BJ (cell line): ENCODE results near the gene BAD. TPM values are rescaled to one million over a fixed set of nuclear protein-coding genes. Genes with fewer than 3 reads are reported as not detected.

Experiments used
- CTCF ChIA-PET: fragments of 350-600 bp; formaldehyde crosslinking; extraction: SDS; loops from one replicate; lab custom pipeline; 2021; ENCODE audit warnings: antibody characterized with exemption, inconsistent platforms; lab: Yijun Ruan, JAX
- POLR2A ChIA-PET: fragments of 300-600 bp; sonication (Branson Sonifier 250); formaldehyde crosslinking; extraction: SDS; loops from one replicate; lab custom pipeline; 2021; ENCODE audit warnings: antibody characterized with exemption; lab: Charles Lee
- DNase-seq: peaks from one replicate; pipeline ENCODE4 v3.0.0-alpha.2; 2011; ENCODE audit warnings: low read depth
- H3K27me3 ChIP-seq: 2 replicates; pipeline ENCODE4 v1.6.0; 2011; ENCODE audit warnings: low read length; ENCODE audit not compliant: control insufficient read depth, insufficient read depth
- H3K36me3 ChIP-seq: 2 replicates; pipeline ENCODE4 v1.5.1; 2011; ENCODE audit warnings: low read length; ENCODE audit not compliant: control insufficient read depth, insufficient read depth
- H3K4me3 ChIP-seq: 2 replicates; pipeline ENCODE4 v1.5.1; 2011; ENCODE audit warnings: low read depth, mild to moderate bottlenecking, control low read depth, low read length
- polyA plus RNA-seq: library from polyadenylated mRNA; depleted of rRNA; stranded (reverse); fragments of >200 nt; gene quantifications from 2 replicates; pipeline ENCODE4 v1.2.3, GENCODE V29; 2011
- TF ChIP-seq, protein P1 (sequence below): IDR thresholded peaks from 2 replicates; pipeline ENCODE4 v1.5.1; 2011; ENCODE audit warnings: low read depth, mild to moderate bottlenecking, control low read depth, inconsistent platforms, low read length, moderate library complexity; ENCODE audit not compliant: insufficient read depth

Gene BAD
- polyA plus RNA-seq, 1 experiment: 85.3 TPM

DNA sequence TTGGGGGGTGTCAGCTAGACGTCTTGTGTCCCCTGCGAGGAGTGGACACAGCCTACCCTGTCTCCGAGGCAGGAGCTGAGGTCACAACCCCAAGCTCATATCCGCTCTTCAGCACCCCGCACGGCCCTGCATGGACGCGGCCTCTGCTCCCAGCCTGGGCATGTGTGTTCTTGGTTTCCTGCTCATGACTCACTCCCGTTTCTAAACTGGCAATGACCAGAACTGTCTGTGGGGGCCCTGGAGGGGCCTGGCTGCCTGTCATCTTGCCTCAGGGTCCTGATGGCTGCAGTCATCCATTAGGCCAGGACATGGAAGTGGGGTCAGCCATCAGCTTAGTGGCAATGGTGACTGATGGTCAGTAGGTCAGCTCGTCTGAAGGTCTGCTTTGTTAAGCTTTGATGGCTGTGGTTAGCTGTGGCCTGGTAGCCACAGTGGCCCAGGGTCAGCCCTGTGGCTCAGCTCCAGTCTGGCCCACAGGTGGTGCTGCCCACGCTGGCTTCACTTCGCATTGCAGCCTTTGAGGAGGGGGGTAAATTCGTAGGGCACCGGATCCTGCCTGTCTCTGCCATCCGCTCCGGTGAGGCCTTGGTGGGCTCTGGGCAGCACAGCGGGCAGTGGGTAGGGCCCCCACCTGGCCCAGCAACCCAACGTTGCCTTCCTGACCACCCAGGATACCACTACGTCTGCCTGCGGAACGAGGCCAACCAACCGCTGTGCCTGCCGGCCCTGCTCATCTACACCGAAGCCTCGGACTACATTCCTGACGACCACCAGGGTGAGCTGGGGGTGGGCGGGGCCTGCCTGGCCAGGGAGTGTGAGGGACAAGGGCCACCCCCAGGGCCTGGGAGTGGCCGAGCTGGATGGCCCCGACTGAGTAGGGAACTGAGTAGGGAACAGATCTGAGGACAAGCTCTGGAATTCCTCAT lies 21.2 kb downstream of the BAD start:
- Histone ChIP-seq H3K27me3 (no peaks in the 10 kb centered on the region), H3K36me3 (peaks cover 51% of the 10 kb centered on the region), H3K4me3 (no peak overlapping the region)
- ChIA-PET POLR2A (interaction anchor here (0.5 kb wide), 1 partner anchor 494 kb away, joined by 4 read pairs; no protein-coding TSS in a partner anchor), CTCF (interaction anchor here (1.0 to 6.5 kb wide), 7 partner anchors 9 to 41 kb away, joined by 3 to 56 read pairs (median 5); partner anchors contain the start of genes CATSPERZ, ESRRA, PLCB3 and PPP1R14B)
- DNase-seq: no peak
- TF ChIP-seq, protein P1, sequence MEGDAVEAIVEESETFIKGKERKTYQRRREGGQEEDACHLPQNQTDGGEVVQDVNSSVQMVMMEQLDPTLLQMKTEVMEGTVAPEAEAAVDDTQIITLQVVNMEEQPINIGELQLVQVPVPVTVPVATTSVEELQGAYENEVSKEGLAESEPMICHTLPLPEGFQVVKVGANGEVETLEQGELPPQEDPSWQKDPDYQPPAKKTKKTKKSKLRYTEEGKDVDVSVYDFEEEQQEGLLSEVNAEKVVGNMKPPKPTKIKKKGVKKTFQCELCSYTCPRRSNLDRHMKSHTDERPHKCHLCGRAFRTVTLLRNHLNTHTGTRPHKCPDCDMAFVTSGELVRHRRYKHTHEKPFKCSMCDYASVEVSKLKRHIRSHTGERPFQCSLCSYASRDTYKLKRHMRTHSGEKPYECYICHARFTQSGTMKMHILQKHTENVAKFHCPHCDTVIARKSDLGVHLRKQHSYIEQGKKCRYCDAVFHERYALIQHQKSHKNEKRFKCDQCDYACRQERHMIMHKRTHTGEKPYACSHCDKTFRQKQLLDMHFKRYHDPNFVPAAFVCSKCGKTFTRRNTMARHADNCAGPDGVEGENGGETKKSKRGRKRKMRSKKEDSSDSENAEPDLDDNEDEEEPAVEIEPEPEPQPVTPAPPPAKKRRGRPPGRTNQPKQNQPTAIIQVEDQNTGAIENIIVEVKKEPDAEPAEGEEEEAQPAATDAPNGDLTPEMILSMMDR: no peak

DNA sequence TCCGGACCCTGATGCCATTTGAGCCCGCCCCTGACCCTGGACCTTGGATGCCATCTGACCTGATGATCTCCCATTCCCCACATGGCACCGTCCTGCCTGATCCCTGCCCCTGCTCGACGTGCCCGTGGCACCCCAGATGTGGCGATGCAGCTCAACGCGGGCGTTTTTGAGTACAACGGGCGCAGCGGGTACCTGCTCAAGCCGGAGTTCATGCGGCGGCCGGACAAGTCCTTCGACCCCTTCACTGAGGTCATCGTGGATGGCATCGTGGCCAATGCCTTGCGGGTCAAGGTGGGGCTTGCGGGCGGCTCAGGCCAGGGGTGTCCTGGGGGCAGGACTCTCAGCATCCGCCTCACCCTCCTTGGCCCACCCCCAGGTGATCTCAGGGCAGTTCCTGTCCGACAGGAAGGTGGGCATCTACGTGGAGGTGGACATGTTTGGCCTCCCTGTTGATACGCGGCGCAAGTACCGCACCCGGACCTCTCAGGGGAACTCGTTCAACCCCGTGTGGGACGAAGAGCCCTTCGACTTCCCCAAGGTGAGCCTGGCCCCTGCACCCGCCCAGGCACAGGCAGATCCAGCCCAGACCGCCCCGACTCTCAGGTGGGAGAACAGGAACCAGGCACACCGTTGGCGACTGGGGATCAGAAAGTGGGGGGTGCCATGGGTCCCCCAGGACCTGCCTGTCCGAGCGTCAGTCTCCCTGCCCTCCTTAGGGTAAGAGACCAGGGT lies 22.0 kb downstream of the BAD start:
- ChIA-PET CTCF (interaction anchor here (1.0 to 6.5 kb wide), 5 partner anchors 8 to 16 kb away, joined by 3 to 56 read pairs (median 4); partner anchors contain the start of genes PLCB3 and PPP1R14B), POLR2A (interaction anchor here (0.5 kb wide), 1 partner anchor 493 kb away, joined by 4 read pairs; no protein-coding TSS in a partner anchor)
- no peak overlapping the region for H3K4me3 ChIP-seq
- no peak for DNase-seq
- TF ChIP-seq, protein P1: no peak
- H3K36me3 ChIP-seq: peaks cover 53% of the 10 kb centered on the region
- no peaks in the 10 kb centered on the region for H3K27me3 ChIP-seq

DNA sequence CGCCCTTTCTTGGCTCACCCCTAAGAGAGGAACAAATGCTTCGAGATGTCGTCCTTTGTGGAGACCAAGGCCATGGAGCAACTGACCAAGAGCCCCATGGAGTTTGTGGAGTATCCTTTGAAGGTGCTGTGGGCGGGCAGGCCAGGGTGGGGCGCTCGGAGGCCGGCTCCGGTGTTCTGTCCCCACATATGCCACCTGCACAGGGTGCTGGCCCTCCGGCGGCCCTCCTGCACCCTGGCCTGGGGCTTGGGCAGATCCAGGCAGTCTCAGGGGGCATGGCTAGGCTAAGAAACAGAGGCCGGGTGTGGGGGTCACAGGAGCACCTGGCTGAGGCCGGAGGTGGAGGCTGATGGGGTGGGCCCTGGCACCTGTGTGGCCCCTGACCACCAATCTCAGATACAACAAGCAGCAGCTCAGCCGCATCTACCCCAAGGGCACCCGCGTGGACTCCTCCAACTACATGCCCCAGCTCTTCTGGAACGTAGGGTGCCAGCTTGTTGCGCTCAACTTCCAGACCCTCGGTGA lies 22.8 kb downstream of the BAD start:
- Histone ChIP-seq H3K27me3 (no peaks in the 10 kb centered on the region), H3K36me3 (peaks cover 53% of the 10 kb centered on the region), H3K4me3 (no peak overlapping the region)
- DNase-seq: no peak
- TF ChIP-seq, protein P1: no peak
- POLR2A ChIA-PET: no interaction called here
- CTCF ChIA-PET: interaction anchor here (1.1 to 6.5 kb wide), 2 partner anchors 9 to 10 kb away, joined by 3 to 56 read pairs; partner anchors contain the start of gene PLCB3

DNA sequence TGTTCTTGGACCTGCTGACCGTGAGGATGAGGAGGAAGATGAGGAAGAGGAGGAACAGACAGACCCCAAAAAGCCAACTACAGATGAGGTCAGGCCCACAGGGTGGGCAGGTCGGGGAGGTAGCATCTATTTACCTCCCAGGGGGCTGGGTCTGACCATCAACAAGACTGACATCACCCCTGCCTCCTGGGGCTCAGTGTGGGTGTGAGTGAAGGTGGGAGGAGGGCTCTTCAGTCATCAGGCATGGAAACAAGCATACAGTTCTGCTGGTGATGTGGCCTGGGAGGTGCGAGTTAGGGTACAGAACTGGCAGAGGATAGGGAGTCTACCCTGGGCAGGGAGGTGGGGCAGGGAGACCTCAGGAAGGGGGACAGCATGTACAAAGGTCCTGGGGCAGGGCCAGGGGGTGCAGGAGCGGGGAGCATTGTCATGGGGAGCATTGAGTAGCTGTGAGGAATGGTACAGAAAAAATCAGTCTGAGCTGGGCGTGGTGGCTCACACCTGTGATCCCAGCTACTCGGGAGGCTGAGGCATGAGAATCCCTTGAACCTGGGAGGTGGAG lies 24.2 kb downstream of the BAD start:
- ChIA-PET POLR2A (no interaction called here), CTCF (interaction anchor here (0.8 to 6.5 kb wide), 4 partner anchors 9 to 45 kb away, joined by 3 to 56 read pairs (median 3); partner anchors contain the start of genes ESRRA and PLCB3)
- TF ChIP-seq, protein P1: no peak
- Histone ChIP-seq H3K27me3 (no peaks in the 10 kb centered on the region), H3K4me3 (no peak overlapping the region), H3K36me3 (peaks cover 52% of the 10 kb centered on the region)
- DNase-seq: no peak
